GM12891 (cell line): ENCODE data around the gene EIF3D.

ENCODE experiments used
- POLR2A ChIP-seq: IDR thresholded peaks from 2 replicates; pipeline ENCODE4 v1.6.1; 2011; ENCODE audit warnings: low read depth, low read length, control low read depth
- POLR2AphosphoS5 ChIP-seq: IDR thresholded peaks from 2 replicates; pipeline ENCODE4 v1.6.1; 2011; ENCODE audit warnings: low read depth, low read length, control low read depth
- POU2F2 ChIP-seq: IDR thresholded peaks from 2 replicates; pipeline ENCODE4 v1.6.1; 2011; ENCODE audit warnings: low read depth, mild to moderate bottlenecking, control low read depth, low read length, moderate library complexity
- SPI1 ChIP-seq: IDR thresholded peaks from 2 replicates; pipeline ENCODE4 v1.6.1; 2011; ENCODE audit warnings: low read depth, low read length, control low read depth
- TAF1 ChIP-seq: IDR thresholded peaks from 2 replicates; pipeline ENCODE4 v1.6.1; 2011; ENCODE audit warnings: low read depth, low read length, control low read depth

- TF ChIP-seq POLR2A, result no peak
- no peak for TF ChIP-seq POLR2AphosphoS5
- no peak for TF ChIP-seq POU2F2
- TF ChIP-seq TAF1, result no peak
- no peak for TF ChIP-seq SPI1
These were observed 625 bp downstream of the EIF3D start for GRCh38 chr22:36528341-36528740.
